OCI-LY1 (cell line): ENCODE data around the gene OSGIN1.

ENCODE experiments used
- H2AFZ ChIP-seq: fragments of 200-600 bp; sonication (generic), shearing (Covaris generic); 2 replicates; pipeline ENCODE4 v1.6.0; 2014; ENCODE audit warnings: antibody characterized with exemption, mild to moderate bottlenecking, low read length
- H3F3A ChIP-seq: fragments of 200-600 bp; sonication (generic), shearing (Covaris generic); 2 replicates; pipeline ENCODE4 v1.6.0; 2014; ENCODE audit warnings: mild to moderate bottlenecking, antibody characterized with exemption, low read length, moderate library complexity; ENCODE audit not compliant: insufficient read depth
- H3K27ac ChIP-seq: fragments of 200-600 bp; sonication (generic); 2 replicates; pipeline ENCODE4 v1.5.1; 2014; ENCODE audit warnings: low read length, mixed run types, mild to moderate bottlenecking, low read depth; ENCODE audit not compliant: poor library complexity, severe bottlenecking
- H3K27me3 ChIP-seq: fragments of 200-600 bp; sonication (generic); 2 replicates; pipeline ENCODE4 v1.6.0; 2014; ENCODE audit warnings: antibody characterized with exemption, mild to moderate bottlenecking, low read length, moderate library complexity; ENCODE audit not compliant: insufficient read depth
- H3K36me3 ChIP-seq: fragments of 200-600 bp; sonication (generic); 2 replicates; pipeline ENCODE4 v1.6.1; 2014; ENCODE audit warnings: mild to moderate bottlenecking, antibody characterized with exemption, low read length, moderate library complexity, mixed read lengths; ENCODE audit not compliant: insufficient read depth
- H3K4me1 ChIP-seq: fragments of 200-600 bp; sonication (generic); 2 replicates; pipeline ENCODE4 v1.5.1; 2014; ENCODE audit warnings: mild to moderate bottlenecking, low read length, moderate library complexity; ENCODE audit not compliant: insufficient read depth, severe bottlenecking
- H3K4me2 ChIP-seq: fragments of 200-600 bp; sonication (generic), shearing (Covaris generic); 2 replicates; pipeline ENCODE4 v1.6.1; 2014; ENCODE audit warnings: low read length
- H3K4me3 ChIP-seq: fragments of 200-600 bp; sonication (generic); 2 replicates; pipeline ENCODE4 v1.5.1; 2014; ENCODE audit warnings: low read length, low read depth, mild to moderate bottlenecking, mixed read lengths; ENCODE audit not compliant: poor library complexity, severe bottlenecking
- H3K79me2 ChIP-seq: fragments of 200-600 bp; shearing (Covaris generic); 2 replicates; pipeline ENCODE4 v1.6.1; 2016; ENCODE audit warnings: mixed run types, low read length, mixed read lengths; ENCODE audit not compliant: insufficient read depth
- H3K9ac ChIP-seq: fragments of 200-600 bp; sonication (generic), shearing (Covaris generic); 2 replicates; pipeline ENCODE4 v1.6.1; 2014; ENCODE audit warnings: mild to moderate bottlenecking, low read length, mixed read lengths
- H3K9me2 ChIP-seq: fragments of 200-600 bp; sonication (generic), shearing (Covaris generic); 2 replicates; pipeline ENCODE4 v1.6.1; 2014; ENCODE audit warnings: low read depth, mild to moderate bottlenecking, low read length, mixed read lengths
- H3K9me3 ChIP-seq: fragments of 200-600 bp; shearing (Covaris generic); 2 replicates; pipeline ENCODE4 v1.6.1; 2014; ENCODE audit warnings: low read length, mixed read lengths
- H4K20me1 ChIP-seq: fragments of 200-600 bp; sonication (generic), shearing (Covaris generic); 2 replicates; pipeline ENCODE4 v1.6.0; 2016; ENCODE audit warnings: mild to moderate bottlenecking, low read length; ENCODE audit not compliant: insufficient read depth
- EZH2 ChIP-seq: fragments of 200-600 bp; sonication (generic), shearing (Covaris generic); IDR thresholded peaks from 2 replicates; pipeline ENCODE4 v1.8.0; 2017; ENCODE audit warnings: borderline replicate concordance, mixed run types, mild to moderate bottlenecking, antibody characterized with exemption, low read length, moderate library complexity, mixed read lengths
- TF ChIP-seq, protein P1 (sequence below): fragments of 200-600 bp; sonication (generic), shearing (Covaris generic); IDR thresholded peaks from 2 replicates; pipeline ENCODE4 v1.5.1; 2017; ENCODE audit warnings: mild to moderate bottlenecking, antibody characterized with exemption, low read length, moderate library complexity, mixed read lengths

OSGIN1 gene

DNA sequence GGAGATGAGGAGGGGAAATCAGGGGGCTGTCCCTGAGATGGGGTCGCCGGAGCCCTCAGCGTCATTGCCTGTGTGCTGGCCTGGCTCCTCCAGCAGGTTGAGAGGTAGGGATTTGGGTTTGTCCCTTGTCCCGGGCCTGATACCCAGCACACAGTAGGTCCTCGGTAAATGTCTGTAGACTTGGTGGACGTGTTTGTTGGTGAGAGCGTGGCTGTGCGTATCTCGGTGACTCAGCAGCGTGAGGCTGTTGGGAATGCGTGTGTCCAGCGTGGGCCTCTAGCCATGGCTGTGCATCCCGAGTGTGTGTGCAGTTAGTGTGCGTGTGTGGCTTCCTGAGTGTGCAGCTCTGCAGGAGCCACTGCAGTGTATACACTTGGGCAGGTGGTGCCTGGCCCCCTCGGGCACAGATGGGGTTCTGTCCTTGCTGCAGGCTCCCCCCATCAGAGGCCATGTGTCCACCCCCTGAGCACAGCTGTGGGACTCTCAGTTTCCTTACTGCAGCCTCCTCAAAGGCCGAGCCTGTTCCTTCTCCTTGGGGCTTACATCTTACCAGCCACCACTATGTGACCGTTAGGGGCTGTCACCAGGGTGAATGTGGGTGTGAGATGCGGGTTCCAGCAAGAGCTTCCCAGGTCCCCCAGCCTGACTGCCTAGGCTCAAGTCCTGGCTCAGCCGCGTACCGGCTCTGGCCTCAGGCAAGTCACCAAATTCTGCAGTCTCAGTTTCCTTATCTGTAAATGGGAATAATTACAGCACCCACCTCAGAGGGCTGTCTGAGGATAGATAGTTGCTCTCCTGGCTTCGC is 20.7 kb downstream of the OSGIN1 start:
- Histone ChIP-seq H3K4me2 (no peak overlapping the region), H3K79me2 (no peaks in the 10 kb centered on the region), H3K9me2 (no peaks in the 10 kb centered on the region), H3K4me3 (no peak overlapping the region), H3K9ac (no peak overlapping the region), H3K36me3 (no peaks in the 10 kb centered on the region), H3K27ac (no peak overlapping the region), H3K27me3 (peaks cover 3% of the 10 kb centered on the region), H2AFZ (no peak overlapping the region), H3K4me1 (no peaks in the 10 kb centered on the region), H3K9me3 (no peaks in the 10 kb centered on the region), H4K20me1 (no peaks in the 10 kb centered on the region), H3F3A (no peaks in the 10 kb centered on the region)
- TF ChIP-seq, protein P1, sequence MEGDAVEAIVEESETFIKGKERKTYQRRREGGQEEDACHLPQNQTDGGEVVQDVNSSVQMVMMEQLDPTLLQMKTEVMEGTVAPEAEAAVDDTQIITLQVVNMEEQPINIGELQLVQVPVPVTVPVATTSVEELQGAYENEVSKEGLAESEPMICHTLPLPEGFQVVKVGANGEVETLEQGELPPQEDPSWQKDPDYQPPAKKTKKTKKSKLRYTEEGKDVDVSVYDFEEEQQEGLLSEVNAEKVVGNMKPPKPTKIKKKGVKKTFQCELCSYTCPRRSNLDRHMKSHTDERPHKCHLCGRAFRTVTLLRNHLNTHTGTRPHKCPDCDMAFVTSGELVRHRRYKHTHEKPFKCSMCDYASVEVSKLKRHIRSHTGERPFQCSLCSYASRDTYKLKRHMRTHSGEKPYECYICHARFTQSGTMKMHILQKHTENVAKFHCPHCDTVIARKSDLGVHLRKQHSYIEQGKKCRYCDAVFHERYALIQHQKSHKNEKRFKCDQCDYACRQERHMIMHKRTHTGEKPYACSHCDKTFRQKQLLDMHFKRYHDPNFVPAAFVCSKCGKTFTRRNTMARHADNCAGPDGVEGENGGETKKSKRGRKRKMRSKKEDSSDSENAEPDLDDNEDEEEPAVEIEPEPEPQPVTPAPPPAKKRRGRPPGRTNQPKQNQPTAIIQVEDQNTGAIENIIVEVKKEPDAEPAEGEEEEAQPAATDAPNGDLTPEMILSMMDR, result no peak
- TF ChIP-seq EZH2, result no peak

DNA sequence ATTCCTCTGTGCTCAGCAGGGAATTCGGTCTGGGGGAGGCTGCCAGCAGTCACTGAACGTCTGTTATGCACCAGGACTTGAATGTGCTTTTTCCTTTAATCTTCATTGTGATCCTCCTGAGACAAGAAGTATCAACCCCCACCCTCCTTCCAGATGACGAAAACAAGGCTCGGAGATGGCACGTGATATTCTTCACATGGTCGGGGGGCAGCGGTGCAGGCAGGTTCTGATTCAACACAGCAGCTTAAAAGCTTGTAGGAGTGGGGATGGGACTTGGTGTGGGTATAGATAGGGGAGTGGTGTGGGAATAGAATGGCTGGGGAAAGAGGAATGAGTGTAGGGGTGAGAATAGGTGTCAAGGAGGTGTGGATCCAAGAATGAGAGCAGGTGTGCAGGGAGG is 21.4 kb downstream of the OSGIN1 start:
- Histone ChIP-seq H4K20me1 (no peaks in the 10 kb centered on the region), H3K4me1 (no peaks in the 10 kb centered on the region), H3K79me2 (no peaks in the 10 kb centered on the region), H3K9me2 (no peaks in the 10 kb centered on the region), H3K36me3 (no peaks in the 10 kb centered on the region), H3F3A (no peaks in the 10 kb centered on the region), H3K9ac (no peak overlapping the region), H2AFZ (no peak overlapping the region), H3K27me3 (peaks cover 3% of the 10 kb centered on the region), H3K27ac (no peak overlapping the region), H3K4me2 (no peak overlapping the region), H3K9me3 (no peaks in the 10 kb centered on the region), H3K4me3 (no peak overlapping the region)
- TF ChIP-seq, protein P1, result no peak
- TF ChIP-seq EZH2, result no peak

DNA sequence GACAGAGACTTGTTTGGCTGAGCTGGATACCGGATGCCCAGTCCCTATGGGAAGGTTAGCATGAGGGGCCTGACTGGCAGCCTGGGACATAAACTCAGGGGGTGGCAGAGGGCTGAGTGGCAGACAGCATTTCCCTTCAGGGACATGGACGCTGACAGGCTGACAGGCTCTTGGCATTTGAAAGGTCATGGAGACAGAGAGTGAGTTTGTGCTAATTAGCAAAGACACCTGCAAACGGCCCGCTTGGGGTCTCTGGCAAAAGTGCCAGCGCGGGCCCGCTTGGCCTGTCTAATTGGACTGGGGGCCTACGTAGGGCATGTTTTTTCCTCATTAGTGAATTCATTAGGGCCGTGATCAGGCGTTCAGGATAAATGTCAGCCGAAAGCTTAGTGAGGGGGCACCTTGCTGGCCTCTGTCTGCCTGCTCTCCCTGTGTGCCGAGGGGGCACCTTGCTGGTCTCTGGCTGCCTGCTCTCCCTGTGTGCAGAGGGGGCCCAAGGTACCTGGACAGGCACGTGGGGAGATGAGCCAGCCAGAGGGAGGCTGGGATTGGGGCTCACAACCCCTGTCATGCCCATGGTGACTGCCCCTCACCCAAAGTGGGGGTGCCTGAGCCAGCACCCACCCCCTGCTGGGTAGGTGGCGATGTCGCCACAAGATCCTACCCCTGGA is 22.7 kb downstream of the OSGIN1 start:
- no peak overlapping the region for H3K9ac ChIP-seq
- no peaks in the 10 kb centered on the region for H4K20me1 ChIP-seq
- no peak overlapping the region for H3K4me2 ChIP-seq
- H3K27ac ChIP-seq, result no peak overlapping the region
- H3K79me2 ChIP-seq, result no peaks in the 10 kb centered on the region
- H3K9me3 ChIP-seq, result no peaks in the 10 kb centered on the region
- peaks cover 3% of the 10 kb centered on the region for H3K27me3 ChIP-seq
- no peak overlapping the region for H2AFZ ChIP-seq
- H3K9me2 ChIP-seq, result no peaks in the 10 kb centered on the region
- TF ChIP-seq, protein P1, result no peak
- TF ChIP-seq EZH2, result no peak
- H3K36me3 ChIP-seq, result no peaks in the 10 kb centered on the region
- no peak overlapping the region for H3K4me3 ChIP-seq
- no peaks in the 10 kb centered on the region for H3K4me1 ChIP-seq
- no peaks in the 10 kb centered on the region for H3F3A ChIP-seq
